Measurements from ENCODE around the gene ANKIB1.

Gene ANKIB1

DNA sequence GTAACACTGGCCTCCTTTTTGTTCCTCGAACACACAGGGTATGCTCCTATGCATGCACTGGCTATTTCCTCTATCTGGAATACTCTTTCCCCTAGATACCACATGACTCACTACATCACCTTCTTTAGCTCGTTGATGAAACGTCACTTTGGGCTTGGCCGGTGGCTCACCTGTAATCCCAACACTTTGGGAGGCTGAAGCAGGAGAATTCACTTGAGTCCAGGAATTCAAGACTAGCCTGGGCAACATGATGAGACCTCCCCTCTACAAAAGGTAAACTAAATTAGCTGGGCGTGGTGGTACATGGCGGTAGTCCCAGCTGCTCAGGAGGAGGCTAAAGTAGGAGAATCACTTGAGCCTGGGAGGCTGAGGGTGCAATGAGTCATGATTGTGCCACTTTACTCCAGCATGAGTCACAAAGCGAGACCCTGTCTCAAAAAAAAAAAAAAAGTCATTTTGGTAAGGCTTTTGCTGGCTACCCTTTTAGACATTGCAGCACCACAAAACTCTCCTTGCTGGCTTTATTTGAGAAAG is 14.5 kb downstream of the ANKIB1 start:
- CTCF ChIA-PET: no interaction called here
- POLR2A ChIA-PET: interaction anchor here (1.2 kb wide), 1 partner anchor 15 kb away, joined by 9 read pairs; the partner anchor contains the start of genes ANKIB1 and KRIT1
- no peak for DNase-seq (ENCODE audit: extremely low spot score)
- TF ChIP-seq FOXK2 (IDR thresholded peaks at IDR 0.05) (no peak), BHLHE40 (IDR thresholded peaks at IDR 0.05; ENCODE audit: borderline replicate concordance) (no peak), ARNT (IDR thresholded peaks at IDR 0.05) (no peak)

DNA sequence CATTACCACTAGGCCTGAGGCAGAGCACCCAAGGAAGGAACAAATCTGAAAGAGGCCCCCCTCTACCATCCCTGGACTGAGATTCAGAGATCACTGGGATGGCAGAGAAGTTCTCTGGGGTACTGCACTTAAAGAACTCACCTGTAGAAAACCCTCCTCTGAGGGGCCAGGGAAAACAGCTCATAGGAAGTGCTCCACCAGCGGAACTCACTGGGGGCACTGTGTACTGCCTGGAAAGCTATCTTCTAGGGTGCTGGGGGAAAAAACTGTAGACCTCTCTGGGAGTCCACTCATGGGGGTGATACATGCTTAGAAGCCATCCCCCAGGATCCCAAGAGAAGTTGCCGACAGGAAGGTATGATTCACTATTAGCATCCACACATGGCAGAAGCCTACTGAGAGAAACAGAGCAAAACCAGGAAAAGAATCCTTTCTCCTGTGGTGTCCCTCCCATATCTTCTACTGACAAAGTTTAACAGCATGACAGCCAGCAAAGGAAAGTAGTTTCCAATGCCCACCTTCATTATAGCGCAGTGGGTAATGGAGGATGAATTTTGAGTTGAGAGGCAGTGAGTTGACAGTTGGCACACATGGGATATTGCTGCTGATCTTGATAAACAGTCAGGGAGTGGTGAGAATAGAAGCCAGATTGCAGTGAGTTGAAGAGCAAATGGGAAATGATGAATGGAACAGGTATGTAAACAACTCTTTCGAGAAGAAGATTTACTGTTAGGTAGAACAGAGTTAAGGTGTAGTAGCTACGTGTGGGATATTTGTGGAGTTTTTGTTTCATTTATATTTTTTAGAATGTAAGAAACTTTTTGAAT is 20.9 kb downstream of the ANKIB1 start:
- TF ChIP-seq L3MBTL2 (conservative IDR thresholded peaks at IDR 0.05): no peak
- no peak for TF ChIP-seq TARDBP (IDR thresholded peaks at IDR 0.05)
- no peak for TF ChIP-seq CTBP1 (IDR thresholded peaks at IDR 0.05; ENCODE audit: borderline replicate concordance)
- no peak for TF ChIP-seq SUZ12 (IDR thresholded peaks at IDR 0.05)
- no peak for TF ChIP-seq ELF4 (IDR thresholded peaks at IDR 0.05)
- ChIA-PET CTCF (interaction anchor here (0.5 kb wide), 1 partner anchor 571 kb away, joined by 3 read pairs; no protein-coding TSS in a partner anchor), POLR2A (interaction anchor here (1.0 kb wide), 1 partner anchor 21 kb away, joined by 4 read pairs; the partner anchor contains the start of genes ANKIB1 and KRIT1)

DNA sequence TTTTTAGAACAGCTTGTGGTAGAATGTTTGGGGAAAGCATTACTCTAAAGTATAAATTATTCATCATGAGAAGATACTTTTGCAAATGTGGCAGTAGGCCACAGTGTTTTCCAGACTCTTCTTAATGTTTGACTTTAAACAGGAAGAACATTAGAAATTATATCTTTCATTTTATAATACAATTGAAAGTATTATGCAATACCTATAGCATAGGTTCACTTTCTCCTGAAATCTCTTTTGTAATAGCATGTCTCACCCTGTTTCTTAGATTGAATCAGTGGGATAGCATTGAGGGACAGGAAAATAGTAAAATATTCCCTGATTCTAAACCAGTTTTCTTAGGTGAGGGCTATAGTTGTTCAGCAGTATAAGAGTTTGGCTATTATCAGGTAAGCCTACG is 23.1 kb downstream of the ANKIB1 start:
- DNase-seq (ENCODE audit: extremely low spot score): no peak
- POLR2A ChIA-PET: no interaction called here
- TF ChIP-seq FOXA1 (IDR thresholded peaks at IDR 0.05): no peak
- TF ChIP-seq ZNF384 (IDR thresholded peaks at IDR 0.05): no peak
- TF ChIP-seq FOXK2 (IDR thresholded peaks at IDR 0.05): no peak
- no peak for TF ChIP-seq CTBP1 (IDR thresholded peaks at IDR 0.05; ENCODE audit: borderline replicate concordance)
- TF ChIP-seq NFRKB (IDR thresholded peaks at IDR 0.05): no peak
- no peak for TF ChIP-seq ELF4 (IDR thresholded peaks at IDR 0.05)
- TF ChIP-seq HDGF (IDR thresholded peaks at IDR 0.05; ENCODE audit: borderline replicate concordance): no peak
- TF ChIP-seq, protein P1, sequence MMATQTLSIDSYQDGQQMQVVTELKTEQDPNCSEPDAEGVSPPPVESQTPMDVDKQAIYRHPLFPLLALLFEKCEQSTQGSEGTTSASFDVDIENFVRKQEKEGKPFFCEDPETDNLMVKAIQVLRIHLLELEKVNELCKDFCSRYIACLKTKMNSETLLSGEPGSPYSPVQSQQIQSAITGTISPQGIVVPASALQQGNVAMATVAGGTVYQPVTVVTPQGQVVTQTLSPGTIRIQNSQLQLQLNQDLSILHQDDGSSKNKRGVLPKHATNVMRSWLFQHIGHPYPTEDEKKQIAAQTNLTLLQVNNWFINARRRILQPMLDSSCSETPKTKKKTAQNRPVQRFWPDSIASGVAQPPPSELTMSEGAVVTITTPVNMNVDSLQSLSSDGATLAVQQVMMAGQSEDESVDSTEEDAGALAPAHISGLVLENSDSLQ (IDR thresholded peaks at IDR 0.05): no peak
- no peak for TF ChIP-seq ARNT (IDR thresholded peaks at IDR 0.05)
- TF ChIP-seq FOXM1 (IDR thresholded peaks at IDR 0.05; ENCODE audit: borderline replicate concordance): no peak
- CTCF ChIA-PET: no interaction called here

More for the DNA sequence above, 20.9 kb downstream of the ANKIB1 start:
- no peak for DNase-seq (ENCODE audit: extremely low spot score)

DNA sequence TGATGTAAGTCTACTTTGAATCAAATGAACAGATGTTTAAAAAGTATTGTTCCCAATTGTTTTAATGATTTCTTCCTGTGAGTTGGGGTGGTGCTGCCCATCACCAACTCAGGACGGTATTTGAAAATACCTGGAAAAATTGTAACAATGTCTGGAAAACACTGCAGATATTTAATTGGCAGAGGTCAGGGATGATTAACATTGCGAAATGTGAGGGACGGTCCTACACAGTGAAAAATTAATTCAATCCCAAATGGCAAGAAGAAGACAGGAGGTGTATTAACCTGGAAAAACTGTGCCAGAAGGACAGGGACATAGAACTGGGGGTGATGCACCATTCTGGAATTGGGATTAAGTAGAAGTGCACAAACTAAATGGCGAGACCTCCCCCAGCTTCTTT is 29.6 kb downstream of the ANKIB1 start:
- no peak for DNase-seq (ENCODE audit: extremely low spot score)
- ChIA-PET CTCF (no interaction called here), POLR2A (no interaction called here)
- TF ChIP-seq FOXK2 (IDR thresholded peaks at IDR 0.05) (no peak), FOXA1 (IDR thresholded peaks at IDR 0.05) (no peak), SP1 (IDR thresholded peaks at IDR 0.05) (no peak), TARDBP (IDR thresholded peaks at IDR 0.05) (no peak), HDGF (IDR thresholded peaks at IDR 0.05; ENCODE audit: borderline replicate concordance) (no peak), BHLHE40 (IDR thresholded peaks at IDR 0.05; ENCODE audit: borderline replicate concordance) (no peak), LEF1 (IDR thresholded peaks at IDR 0.05; ENCODE audit: borderline replicate concordance) (no peak), SUZ12 (IDR thresholded peaks at IDR 0.05) (no peak), CTBP1 (IDR thresholded peaks at IDR 0.05; ENCODE audit: borderline replicate concordance) (no peak), ARNT (IDR thresholded peaks at IDR 0.05) (no peak), ZNF384 (IDR thresholded peaks at IDR 0.05) (no peak), FOXM1 (IDR thresholded peaks at IDR 0.05; ENCODE audit: borderline replicate concordance) (no peak), NFRKB (IDR thresholded peaks at IDR 0.05) (no peak), L3MBTL2 (conservative IDR thresholded peaks at IDR 0.05) (no peak), ELF4 (IDR thresholded peaks at IDR 0.05) (no peak)
- TF ChIP-seq, protein P1 (IDR thresholded peaks at IDR 0.05): no peak

DNA sequence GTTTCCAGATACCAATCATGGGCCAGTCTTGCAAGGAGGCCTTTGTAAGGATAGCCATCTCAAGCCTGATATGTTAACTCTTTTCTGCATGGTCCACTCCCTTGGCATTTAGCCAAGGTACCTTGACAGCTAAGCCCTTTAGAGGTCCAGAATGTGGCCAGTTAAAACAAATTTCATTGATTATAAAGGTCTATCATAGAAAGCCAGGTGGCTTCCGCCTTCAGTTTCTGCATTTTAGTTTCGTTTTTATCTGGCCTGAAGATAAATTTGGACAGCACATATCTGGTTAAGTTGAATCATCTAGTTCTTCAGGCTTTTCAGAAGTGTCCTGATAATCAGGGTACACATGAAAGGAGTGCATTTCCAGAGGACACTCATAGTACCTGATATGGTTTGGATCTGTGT is 30.7 kb downstream of the ANKIB1 start:
- DNase-seq (ENCODE audit: extremely low spot score): no peak
- POLR2A ChIA-PET: no interaction called here
- CTCF ChIA-PET: no interaction called here
- no peak for TF ChIP-seq BHLHE40 (IDR thresholded peaks at IDR 0.05; ENCODE audit: borderline replicate concordance)
- TF ChIP-seq, protein P1 (IDR thresholded peaks at IDR 0.05): no peak
- TF ChIP-seq LEF1 (IDR thresholded peaks at IDR 0.05; ENCODE audit: borderline replicate concordance): no peak
- TF ChIP-seq L3MBTL2 (conservative IDR thresholded peaks at IDR 0.05): no peak

DNA sequence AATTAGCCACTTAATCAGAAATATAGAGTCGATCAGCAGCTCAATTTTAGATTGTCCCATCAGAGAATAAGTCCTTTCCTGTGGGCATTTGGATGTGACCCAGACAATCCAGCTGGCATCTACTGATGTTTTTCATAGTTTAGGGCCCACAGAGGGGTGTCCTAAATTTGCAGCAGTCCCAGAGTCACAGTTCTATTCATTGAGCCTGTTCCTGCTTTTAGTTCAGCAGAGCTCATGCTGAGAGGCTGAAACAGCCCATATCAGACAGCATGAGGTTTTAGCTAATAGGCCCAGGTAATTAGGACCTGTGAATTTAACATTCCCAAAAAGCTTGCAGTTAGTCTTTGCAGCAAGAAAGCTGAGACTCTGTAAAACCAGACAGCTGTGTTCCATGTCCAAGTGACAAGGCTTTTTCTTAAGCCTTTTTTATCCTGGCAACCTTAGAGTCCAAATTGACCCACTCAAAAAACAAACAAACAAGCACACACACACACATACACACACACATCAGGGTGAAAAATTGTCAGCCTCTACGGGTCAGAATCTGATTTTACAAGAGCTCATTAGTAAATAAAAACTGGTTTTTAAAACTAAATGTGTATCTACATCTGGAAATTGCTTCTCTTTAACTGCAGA is 33.7 kb downstream of the ANKIB1 start:
- POLR2A ChIA-PET: interaction anchor here (1.2 kb wide), 1 partner anchor 35 kb away, joined by 3 read pairs; no protein-coding TSS in a partner anchor
- TF ChIP-seq CTBP1 (IDR thresholded peaks at IDR 0.05; ENCODE audit: borderline replicate concordance) (no peak), SUZ12 (IDR thresholded peaks at IDR 0.05) (no peak), HDGF (IDR thresholded peaks at IDR 0.05; ENCODE audit: borderline replicate concordance) (no peak), BHLHE40 (IDR thresholded peaks at IDR 0.05; ENCODE audit: borderline replicate concordance) (no peak), SP1 (IDR thresholded peaks at IDR 0.05) (no peak), ARNT (IDR thresholded peaks at IDR 0.05) (no peak), ELF4 (IDR thresholded peaks at IDR 0.05) (no peak), FOXK2 (IDR thresholded peaks at IDR 0.05) (no peak), NFRKB (IDR thresholded peaks at IDR 0.05) (no peak), TARDBP (IDR thresholded peaks at IDR 0.05) (no peak), FOXM1 (IDR thresholded peaks at IDR 0.05; ENCODE audit: borderline replicate concordance) (no peak), L3MBTL2 (conservative IDR thresholded peaks at IDR 0.05) (no peak), FOXA1 (IDR thresholded peaks at IDR 0.05) (no peak)
- TF ChIP-seq, protein P1 (IDR thresholded peaks at IDR 0.05): no peak
- CTCF ChIA-PET: interaction anchor here (0.8 kb wide), 1 partner anchor 182 kb away, joined by 3 read pairs; no protein-coding TSS in a partner anchor
- no peak for DNase-seq (ENCODE audit: extremely low spot score)

All from HEK293T (cell line).